HG02763 (cell line): ENCODE results near the gene ARSD.
"Not testable (repeated sequence)": the region's sequence is repeated elsewhere in the genome, so short reads cannot be mapped to it uniquely, and the experiment has no call there.

Source experiments
- ATAC-seq: cut with Tn5 transposase; IDR thresholded peaks from one replicate; pipeline ENCODE4 v1.9.1; 2021; ENCODE audit warnings: mild to moderate bottlenecking, moderate library complexity; ENCODE audit not compliant: unreplicated experiment

Gene ARSD, protein sequence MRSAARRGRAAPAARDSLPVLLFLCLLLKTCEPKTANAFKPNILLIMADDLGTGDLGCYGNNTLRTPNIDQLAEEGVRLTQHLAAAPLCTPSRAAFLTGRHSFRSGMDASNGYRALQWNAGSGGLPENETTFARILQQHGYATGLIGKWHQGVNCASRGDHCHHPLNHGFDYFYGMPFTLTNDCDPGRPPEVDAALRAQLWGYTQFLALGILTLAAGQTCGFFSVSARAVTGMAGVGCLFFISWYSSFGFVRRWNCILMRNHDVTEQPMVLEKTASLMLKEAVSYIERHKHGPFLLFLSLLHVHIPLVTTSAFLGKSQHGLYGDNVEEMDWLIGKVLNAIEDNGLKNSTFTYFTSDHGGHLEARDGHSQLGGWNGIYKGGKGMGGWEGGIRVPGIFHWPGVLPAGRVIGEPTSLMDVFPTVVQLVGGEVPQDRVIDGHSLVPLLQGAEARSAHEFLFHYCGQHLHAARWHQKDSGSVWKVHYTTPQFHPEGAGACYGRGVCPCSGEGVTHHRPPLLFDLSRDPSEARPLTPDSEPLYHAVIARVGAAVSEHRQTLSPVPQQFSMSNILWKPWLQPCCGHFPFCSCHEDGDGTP

DNA sequence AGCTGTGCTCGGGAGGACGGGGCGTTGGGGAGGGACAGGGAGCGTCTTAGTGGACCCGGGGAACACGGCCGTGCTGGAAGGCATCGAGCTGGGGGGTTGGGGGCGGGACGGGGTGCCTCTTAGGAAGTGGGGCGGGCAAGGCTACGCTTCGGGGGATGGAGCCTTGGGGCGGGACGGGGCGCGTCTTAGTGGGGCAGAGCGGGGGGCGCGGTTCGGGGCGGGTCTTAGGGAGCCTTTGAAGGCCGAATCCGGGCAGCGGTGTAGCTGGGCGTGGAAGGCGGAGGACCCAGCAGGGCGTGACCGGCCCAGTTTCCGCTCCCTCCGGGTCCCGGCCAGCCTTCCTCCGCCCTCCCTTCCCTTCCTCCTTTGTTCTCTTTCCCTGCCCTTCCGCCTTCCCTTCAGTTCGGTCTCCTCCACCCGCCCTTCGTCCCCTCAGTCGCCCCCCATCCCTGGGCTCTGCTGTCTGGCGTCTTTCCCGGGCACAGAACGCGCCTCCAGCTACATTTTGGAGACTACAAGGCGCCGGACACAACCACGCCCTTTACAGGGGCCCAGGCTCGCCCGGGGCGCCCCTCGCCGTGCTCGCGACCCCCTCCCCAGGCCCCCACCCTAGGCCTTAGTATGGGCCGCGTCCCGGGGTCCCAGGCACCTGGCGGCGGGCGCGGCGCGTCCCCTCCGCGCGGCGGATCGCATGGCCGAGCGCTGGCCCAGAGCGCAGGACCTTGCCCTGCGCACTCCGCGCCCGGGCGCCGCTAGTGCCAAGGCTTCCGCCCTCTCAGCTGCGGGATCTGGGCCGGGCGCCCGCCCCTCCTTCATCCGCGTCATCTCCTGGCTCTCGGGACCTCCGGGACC lies at the start of gene ARSD:
ARSD (minus strand) TSS at position 757 of the 852 bp plus-strand sequence; CDS start at position 693, 64 bp downstream.
- peak; percentile 88 for ATAC-seq

DNA sequence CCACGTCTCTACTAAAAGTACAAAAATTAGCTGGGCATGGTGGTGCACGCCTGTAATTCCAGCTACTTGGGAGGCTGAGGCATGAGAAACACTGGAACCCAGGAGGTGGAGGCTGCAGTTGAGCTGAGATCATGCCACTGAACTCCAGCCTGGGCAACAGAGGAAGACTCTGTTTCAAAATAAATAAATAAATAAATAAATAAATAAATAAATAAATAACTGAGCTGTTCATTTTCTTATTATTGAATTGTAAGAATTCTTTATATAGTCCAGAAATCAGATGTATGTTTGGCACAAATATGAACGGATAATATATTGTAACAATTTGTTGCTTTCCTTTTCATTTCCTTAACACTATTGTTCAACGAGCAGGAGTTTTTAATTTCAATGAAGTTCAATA lies 49.5 kb upstream of the ARSD start:
- ATAC-seq, result not testable (repeated sequence)

GRCh38 chrX:2974961-2975360 lies 45.8 kb upstream of the ARSD start:
- ATAC-seq, result no peak

DNA sequence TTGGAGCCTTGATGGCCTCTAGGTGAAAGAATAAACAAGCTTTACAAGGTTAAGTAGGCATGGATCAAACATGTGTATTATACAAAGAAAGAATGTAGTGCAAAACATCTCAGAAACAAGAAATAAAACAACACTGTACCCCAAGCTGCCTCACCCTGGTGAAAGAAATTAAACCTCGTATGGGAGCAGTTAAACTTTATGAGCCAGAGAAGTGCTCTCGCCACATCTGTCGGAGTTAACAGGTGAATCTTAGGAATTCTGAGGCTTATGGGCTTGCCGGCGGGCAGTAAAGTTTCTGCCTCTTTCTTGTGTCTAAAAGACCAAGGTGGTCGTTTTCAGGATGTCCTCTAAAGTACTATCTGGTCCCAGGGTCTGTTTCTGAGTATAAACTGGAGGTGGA lies 43.3 kb upstream of the ARSD start:
- no peak for ATAC-seq

- ATAC-seq, result no peak
These were observed 39.9 kb upstream of the ARSD start for GRCh38 chrX:2969021-2969420.

GRCh38 chrX:2967998-2968909 lies 39.1 kb upstream of the ARSD start:
- no peak for ATAC-seq

DNA sequence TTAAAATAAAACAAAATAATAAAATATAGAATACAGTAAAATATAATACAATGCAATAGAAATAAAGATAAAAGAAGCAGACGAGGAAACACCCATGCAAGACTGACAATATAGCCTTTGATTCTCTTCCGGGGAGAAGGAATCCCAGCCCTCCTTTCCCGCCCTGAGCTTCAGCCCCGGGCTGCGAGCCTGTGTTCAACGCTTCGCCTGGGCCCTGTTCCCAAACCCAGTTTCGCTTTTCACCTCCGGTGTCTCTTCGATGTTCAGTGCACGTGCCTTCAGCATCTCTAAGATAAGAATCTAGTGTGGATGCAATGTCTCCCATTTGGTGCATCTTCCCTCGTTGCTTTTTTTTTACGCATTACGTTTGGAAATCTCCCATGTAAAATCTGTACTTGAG lies 38.4 kb upstream of the ARSD start:
- no peak for ATAC-seq

GRCh38 chrX:2967012-2967411 lies 37.9 kb upstream of the ARSD start:
- no peak for ATAC-seq

DNA sequence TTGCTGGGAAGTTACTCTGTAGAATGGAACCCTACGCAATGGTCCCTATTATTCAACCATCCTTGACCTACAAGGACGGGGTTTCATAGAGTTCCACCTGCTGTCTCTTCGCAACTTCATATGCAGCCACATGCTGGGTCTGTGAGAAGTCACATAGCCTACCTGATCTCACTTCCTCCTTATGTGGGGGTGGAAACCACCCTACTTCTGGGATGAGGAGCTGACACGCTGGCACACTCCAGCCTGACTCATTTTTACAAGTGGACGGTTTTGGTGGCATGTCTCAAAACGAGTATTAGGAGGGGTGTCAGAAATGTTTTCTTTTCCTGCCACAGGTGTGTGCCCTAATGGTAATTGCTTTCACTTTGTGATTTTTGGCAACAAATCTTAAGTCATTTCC lies 36.8 kb upstream of the ARSD start:
- ATAC-seq, result peak; percentile 72

GRCh38 chrX:2963992-2964794 lies 35.1 kb upstream of the ARSD start:
- ATAC-seq, result not testable (repeated sequence)

DNA sequence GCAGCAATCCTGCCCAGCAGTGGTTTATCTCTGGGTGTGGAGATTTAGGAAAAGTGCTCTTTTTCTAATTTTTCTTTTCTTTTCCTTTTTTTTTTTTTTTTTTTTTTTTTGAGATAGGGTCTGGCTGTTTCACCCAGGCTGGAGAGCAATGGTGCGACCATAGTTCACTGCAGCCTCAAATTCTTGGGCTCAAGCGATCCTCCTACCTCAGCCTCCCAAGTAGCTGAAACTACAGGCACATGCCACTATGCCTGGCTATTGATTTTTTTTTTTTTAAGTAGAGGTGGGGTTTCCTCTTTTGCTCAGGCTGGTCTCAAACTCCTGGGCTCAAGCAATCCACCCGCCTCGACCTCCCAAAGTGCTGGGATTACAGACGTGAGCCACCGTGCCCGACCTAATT lies 34.3 kb upstream of the ARSD start:
- not testable (repeated sequence) for ATAC-seq

- no peak for ATAC-seq
These were observed 33.2 kb upstream of the ARSD start for GRCh38 chrX:2962381-2962780.

DNA sequence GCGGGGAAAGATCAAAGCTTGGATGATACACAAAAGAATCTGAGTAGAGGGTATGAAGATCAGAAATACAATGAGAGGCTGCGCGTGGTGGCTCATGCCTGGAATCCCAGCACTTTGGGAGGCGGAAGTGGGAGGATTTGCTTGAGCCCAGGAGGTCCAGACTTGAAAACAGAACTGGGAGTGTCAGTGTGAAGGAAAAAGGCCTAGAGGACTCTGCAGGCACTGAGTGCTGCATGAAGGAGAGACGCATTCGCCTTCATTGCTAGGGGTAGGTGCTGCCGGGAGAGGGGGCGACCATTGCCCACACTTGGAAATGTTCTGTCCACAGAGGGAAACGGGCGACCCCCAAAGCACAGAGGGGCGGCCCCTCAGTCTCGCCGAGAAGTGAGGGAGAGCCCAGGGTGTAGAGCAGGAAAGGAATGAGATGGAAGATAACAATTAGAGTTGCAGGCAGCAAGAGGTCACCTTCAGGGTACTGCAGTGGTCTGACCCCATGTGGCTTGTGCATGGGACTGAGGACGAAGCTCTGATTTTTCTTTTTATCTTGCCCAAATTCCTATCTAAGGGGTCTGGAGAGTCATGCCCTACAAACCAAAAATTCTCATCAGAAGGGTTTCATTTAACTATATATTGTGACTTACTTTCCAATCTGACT lies 31.8 kb upstream of the ARSD start:
- no peak for ATAC-seq

- ATAC-seq, result no peak
These were observed 29.1 kb upstream of the ARSD start for GRCh38 chrX:2958199-2958598.

DNA sequence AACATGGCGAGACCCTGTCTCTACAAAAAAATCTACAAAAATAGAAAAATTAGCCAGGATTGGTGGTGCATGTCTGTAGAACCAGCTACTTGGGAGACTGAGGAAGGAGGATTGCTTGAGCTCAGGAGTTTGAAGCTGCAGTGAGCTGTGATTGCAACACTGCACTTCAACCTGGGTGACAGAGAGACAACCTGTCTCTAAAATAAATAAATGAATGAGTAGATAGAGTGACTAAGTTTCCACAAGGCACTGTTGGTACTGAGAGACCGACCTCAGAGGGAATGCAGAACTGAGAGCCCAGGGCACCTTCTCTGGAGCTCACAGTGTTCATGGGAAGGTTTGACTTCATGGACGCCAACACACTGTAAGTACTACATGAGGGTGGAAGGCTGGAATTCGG lies 26.7 kb upstream of the ARSD start:
- no peak for ATAC-seq

DNA sequence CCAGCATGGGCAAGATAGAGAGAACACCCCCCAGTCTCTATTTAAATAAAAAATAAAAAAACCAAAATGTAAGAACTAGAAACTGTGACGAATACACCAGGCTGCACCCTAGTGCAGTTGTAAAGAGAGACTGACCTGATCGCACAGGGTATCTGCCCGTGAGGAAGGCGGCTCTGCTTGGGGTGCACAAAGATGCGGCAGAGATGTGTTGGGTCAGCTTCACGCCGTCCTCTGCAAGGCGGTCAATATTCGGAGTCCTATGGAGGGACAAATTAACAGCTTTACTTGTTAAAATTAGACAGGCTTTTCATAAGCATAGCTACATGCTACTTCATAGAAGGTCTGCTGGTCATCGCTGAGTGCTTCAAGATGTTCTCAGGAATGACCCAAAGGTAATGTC lies 26.1 kb upstream of the ARSD start:
- no peak for ATAC-seq

- ATAC-seq, result no peak
These were observed 25.4 kb upstream of the ARSD start for GRCh38 chrX:2954541-2954940.

- ATAC-seq, result not testable (repeated sequence)
These were observed 8.8 kb upstream of the ARSD start for GRCh38 chrX:2937942-2938341.
